ENCODE measurements around the gene U2AF1L4. TPM values are rescaled to one million over a fixed set of nuclear protein-coding genes. Genes with fewer than 3 reads are reported as not detected.

The U2AF1L4 gene
- total RNA-seq, 1 experiment from 2014 or later, result 14.3 TPM

DNA sequence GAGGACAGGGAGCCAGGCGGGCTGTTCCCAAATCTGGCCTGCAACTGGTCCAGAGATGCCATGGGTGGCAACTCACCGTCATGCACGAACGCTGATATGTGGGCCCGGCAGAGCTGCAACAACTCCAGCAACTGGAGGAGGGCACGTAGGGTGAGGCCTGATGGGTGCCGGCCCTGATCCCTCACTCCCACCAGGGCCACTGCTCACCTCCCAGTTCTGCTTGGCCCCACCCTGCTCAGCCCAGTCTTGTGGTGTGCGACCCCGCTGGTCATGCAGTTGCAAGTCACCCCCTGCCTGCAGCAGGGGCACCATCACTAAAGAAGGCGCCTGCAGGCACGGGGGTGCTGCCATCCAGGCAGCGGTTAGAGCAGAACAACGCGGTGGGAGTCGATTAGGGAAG, 47.1 kb upstream of the U2AF1L4 start:
- Histone ChIP-seq H3K4me2 (no peak overlapping the region), H3K27me3 (ENCODE audit: insufficient read depth, low read depth) (peaks cover 19% of the 10 kb centered on the region), H3F3A (ENCODE audit: insufficient read depth, low read depth) (no peaks in the 10 kb centered on the region), H3K4me3 (no peak overlapping the region), H2AFZ (no peak overlapping the region), H3K79me2 (ENCODE audit: low read depth) (no peaks in the 10 kb centered on the region), H3K9me2 (ENCODE audit: insufficient read depth) (no peaks in the 10 kb centered on the region), H3K4me1 (replicated peaks; ENCODE audit: insufficient read depth) (no peaks in the 10 kb centered on the region), H4K20me1 (ENCODE audit: insufficient read depth) (no peaks in the 10 kb centered on the region), H3K27ac (no peak overlapping the region), H3K9me3 (ENCODE audit: insufficient read depth, low read depth) (no peaks in the 10 kb centered on the region), H3K36me3 (ENCODE audit: low read depth) (no peaks in the 10 kb centered on the region)
- no peak for TF ChIP-seq EZH2 (IDR thresholded peaks at IDR 0.05; ENCODE audit: low read depth)
- TF ChIP-seq CTCF (conservative IDR thresholded peaks at IDR 0.05), result no peak
- ChIA-PET POLR2A (ENCODE audit: unreplicated experiment) (no interaction called here), CTCF (no interaction called here)
- no peak for DNase-seq
- BruUV-seq (replicated peaks), result no TSS peak
- intact Hi-C loops (cut with micrococcal nuclease; ENCODE audit: unreplicated experiment), result no loop called here

GRCh38 chr19:35791814-35792279, 46.6 kb upstream of the U2AF1L4 start:
- Histone ChIP-seq H3K36me3 (ENCODE audit: low read depth) (no peaks in the 10 kb centered on the region), H3K4me2 (no peak overlapping the region), H3K9me2 (ENCODE audit: insufficient read depth) (no peaks in the 10 kb centered on the region), H2AFZ (no peak overlapping the region), H4K20me1 (ENCODE audit: insufficient read depth) (no peaks in the 10 kb centered on the region), H3K27me3 (ENCODE audit: insufficient read depth, low read depth) (peaks cover 23% of the 10 kb centered on the region), H3K4me3 (no peak overlapping the region), H3K9me3 (ENCODE audit: insufficient read depth, low read depth) (no peaks in the 10 kb centered on the region), H3F3A (ENCODE audit: insufficient read depth, low read depth) (no peaks in the 10 kb centered on the region), H3K79me2 (ENCODE audit: low read depth) (no peaks in the 10 kb centered on the region), H3K27ac (no peak overlapping the region), H3K4me1 (replicated peaks; ENCODE audit: insufficient read depth) (no peaks in the 10 kb centered on the region)
- CTCF ChIA-PET, result no interaction called here
- POLR2A ChIA-PET (ENCODE audit: unreplicated experiment), result no interaction called here
- intact Hi-C loops (cut with micrococcal nuclease; ENCODE audit: unreplicated experiment), result no loop called here
- DNase-seq, result no peak
- BruUV-seq (replicated peaks), result no TSS peak
- TF ChIP-seq EZH2 (IDR thresholded peaks at IDR 0.05; ENCODE audit: low read depth) (no peak), CTCF (conservative IDR thresholded peaks at IDR 0.05) (no peak)

DNA sequence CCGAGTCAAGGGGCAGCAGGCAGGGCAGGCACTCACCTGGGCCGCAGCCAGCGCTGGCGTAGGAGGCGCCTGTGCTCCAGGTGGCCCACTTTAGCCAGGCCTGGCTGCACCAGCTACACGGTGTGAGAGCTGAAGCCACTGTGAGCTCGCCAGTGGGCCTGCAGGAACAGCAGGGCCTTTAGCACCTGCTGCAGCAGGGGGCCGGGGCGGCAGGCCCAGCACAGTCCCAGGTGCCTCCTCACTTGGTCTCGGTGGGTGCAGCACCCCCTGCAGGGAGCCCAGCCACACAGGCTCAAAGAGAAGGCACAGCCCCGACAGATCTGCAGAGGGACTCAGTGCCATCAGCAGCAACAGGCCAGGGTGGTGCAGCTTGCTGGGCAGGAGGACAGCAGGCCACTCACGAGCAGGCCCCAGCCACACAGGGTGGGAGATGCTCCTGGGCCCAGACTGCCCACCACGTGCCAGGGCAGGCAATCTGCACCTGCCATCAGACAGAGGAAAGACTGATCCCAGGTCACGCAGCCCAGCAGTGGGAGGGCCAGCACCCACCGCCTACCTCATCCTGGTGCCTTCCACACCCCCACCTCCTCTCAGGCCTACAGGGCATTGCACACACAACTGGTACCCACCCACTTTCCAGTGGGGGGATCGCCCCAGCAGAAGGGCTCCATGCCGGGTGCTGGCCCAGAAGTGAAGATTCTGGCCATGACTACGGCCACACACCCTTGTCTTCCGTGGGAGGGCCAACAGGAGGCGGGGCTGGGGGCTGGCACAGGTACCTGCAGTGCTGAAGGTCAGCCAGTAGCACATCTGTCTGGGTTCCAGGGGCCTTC, 46.0 kb upstream of the U2AF1L4 start:
- no TSS peak for BruUV-seq (replicated peaks)
- no peak for DNase-seq
- H3K9me3 ChIP-seq (ENCODE audit: insufficient read depth, low read depth), result no peaks in the 10 kb centered on the region
- no peaks in the 10 kb centered on the region for H3F3A ChIP-seq (ENCODE audit: insufficient read depth, low read depth)
- peaks cover 24% of the 10 kb centered on the region for H3K27me3 ChIP-seq (ENCODE audit: insufficient read depth, low read depth)
- ChIA-PET CTCF (no interaction called here), POLR2A (ENCODE audit: unreplicated experiment) (no interaction called here)
- no peaks in the 10 kb centered on the region for H4K20me1 ChIP-seq (ENCODE audit: insufficient read depth)
- H3K4me2 ChIP-seq, result no peak overlapping the region
- H3K4me1 ChIP-seq (replicated peaks; ENCODE audit: insufficient read depth), result no peaks in the 10 kb centered on the region
- no peak for TF ChIP-seq EZH2 (IDR thresholded peaks at IDR 0.05; ENCODE audit: low read depth)
- no peak for TF ChIP-seq CTCF (conservative IDR thresholded peaks at IDR 0.05)
- no peak overlapping the region for H3K27ac ChIP-seq
- H2AFZ ChIP-seq, result no peak overlapping the region
- no peaks in the 10 kb centered on the region for H3K36me3 ChIP-seq (ENCODE audit: low read depth)
- no peaks in the 10 kb centered on the region for H3K9me2 ChIP-seq (ENCODE audit: insufficient read depth)
- intact Hi-C loops (cut with micrococcal nuclease; ENCODE audit: unreplicated experiment), result no loop called here
- no peak overlapping the region for H3K4me3 ChIP-seq
- H3K79me2 ChIP-seq (ENCODE audit: low read depth), result no peaks in the 10 kb centered on the region
